Lower lobe of right lung (tissue), 2 donors: ENCODE results near the gene PIWIL1. TPM values are rescaled to one million over a fixed set of nuclear protein-coding genes. Genes with fewer than 3 reads are reported as not detected.

Experiments
- ATAC-seq, 2 donors: fragments of 200-7000 bp; cut with Tn5 transposase; one replicate each; pipeline ENCODE4 v1.9.1; 2020 to 2022; ENCODE audit warnings: mild to moderate bottlenecking in 2 of 2, moderate library complexity in 2 of 2
- DNase-seq: peaks from one replicate; pipeline ENCODE4 v3.0.0-alpha.2; 2020
- H3K27ac ChIP-seq: fragments of 200-600 bp; one replicate; pipeline ENCODE4 v1.8.0; 2022
- H3K27me3 ChIP-seq: fragments of 200-600 bp; one replicate; pipeline ENCODE4 v1.8.0; 2022; ENCODE audit warnings: low read depth
- H3K36me3 ChIP-seq: fragments of 200-600 bp; one replicate; pipeline ENCODE4 v1.8.0; 2022; ENCODE audit warnings: mild to moderate bottlenecking
- H3K4me1 ChIP-seq: fragments of 200-600 bp; one replicate; pipeline ENCODE4 v1.8.0; 2022
- H3K4me3 ChIP-seq: fragments of 200-600 bp; one replicate; pipeline ENCODE4 v1.8.0; 2022; ENCODE audit warnings: mild to moderate bottlenecking
- H3K9me3 ChIP-seq: fragments of 200-600 bp; one replicate; pipeline ENCODE4 v1.8.0; 2022
- intact Hi-C: fragments of 100-400 bp; cut with DNase I; formaldehyde crosslinking; loops from one replicate; pipeline ENCODE4 v1.11.0; 2022
- total RNA-seq: library from RNA; stranded (reverse); fragmentation: NEBNext Ultra II Directional; extraction: Animal tissue kit (Norgen Biotek cat#: 25700); gene quantifications from one replicate; pipeline ENCODE4 v1.2.1, GENCODE V29; 2021
- TF ChIP-seq, protein P1 (sequence below): fragments of 200-600 bp; IDR thresholded peaks from one replicate; pipeline ENCODE4 v1.8.0; 2022; ENCODE audit warnings: antibody characterized with exemption, mild to moderate bottlenecking
- donor health status: DM: no; HTN: yes; CAD: no; lungs with severe emphysema.

The PIWIL1 gene
- total RNA-seq, 1 donor from 2014 or later, result not detected

GRCh38 chr12:130419116-130419515 is 81.4 kb downstream of the PIWIL1 start:
- no peaks in the 10 kb centered on the region for H3K36me3 ChIP-seq
- DNase-seq (no peak), ATAC-seq (no peak)
- H3K4me1 ChIP-seq, result no peaks in the 10 kb centered on the region
- TF ChIP-seq, protein P1, sequence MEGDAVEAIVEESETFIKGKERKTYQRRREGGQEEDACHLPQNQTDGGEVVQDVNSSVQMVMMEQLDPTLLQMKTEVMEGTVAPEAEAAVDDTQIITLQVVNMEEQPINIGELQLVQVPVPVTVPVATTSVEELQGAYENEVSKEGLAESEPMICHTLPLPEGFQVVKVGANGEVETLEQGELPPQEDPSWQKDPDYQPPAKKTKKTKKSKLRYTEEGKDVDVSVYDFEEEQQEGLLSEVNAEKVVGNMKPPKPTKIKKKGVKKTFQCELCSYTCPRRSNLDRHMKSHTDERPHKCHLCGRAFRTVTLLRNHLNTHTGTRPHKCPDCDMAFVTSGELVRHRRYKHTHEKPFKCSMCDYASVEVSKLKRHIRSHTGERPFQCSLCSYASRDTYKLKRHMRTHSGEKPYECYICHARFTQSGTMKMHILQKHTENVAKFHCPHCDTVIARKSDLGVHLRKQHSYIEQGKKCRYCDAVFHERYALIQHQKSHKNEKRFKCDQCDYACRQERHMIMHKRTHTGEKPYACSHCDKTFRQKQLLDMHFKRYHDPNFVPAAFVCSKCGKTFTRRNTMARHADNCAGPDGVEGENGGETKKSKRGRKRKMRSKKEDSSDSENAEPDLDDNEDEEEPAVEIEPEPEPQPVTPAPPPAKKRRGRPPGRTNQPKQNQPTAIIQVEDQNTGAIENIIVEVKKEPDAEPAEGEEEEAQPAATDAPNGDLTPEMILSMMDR, result no peak
- H3K27me3 ChIP-seq, result no peaks in the 10 kb centered on the region
- no peaks in the 10 kb centered on the region for H3K9me3 ChIP-seq
- no peak overlapping the region for H3K4me3 ChIP-seq
- intact Hi-C loops, result no loop called here
- H3K27ac ChIP-seq, result no peak overlapping the region

- H3K27me3 ChIP-seq, result no peaks in the 10 kb centered on the region
- no peak for ATAC-seq
- H3K27ac ChIP-seq, result no peak overlapping the region
- DNase-seq, result no peak
- no peaks in the 10 kb centered on the region for H3K9me3 ChIP-seq
- TF ChIP-seq, protein P1, result no peak
- intact Hi-C loops, result no loop called here
- H3K4me3 ChIP-seq, result no peak overlapping the region
- H3K4me1 ChIP-seq, result no peaks in the 10 kb centered on the region
- no peaks in the 10 kb centered on the region for H3K36me3 ChIP-seq
Measured at GRCh38 chr12:130420071-130420470, 82.4 kb downstream of the PIWIL1 start.

DNA sequence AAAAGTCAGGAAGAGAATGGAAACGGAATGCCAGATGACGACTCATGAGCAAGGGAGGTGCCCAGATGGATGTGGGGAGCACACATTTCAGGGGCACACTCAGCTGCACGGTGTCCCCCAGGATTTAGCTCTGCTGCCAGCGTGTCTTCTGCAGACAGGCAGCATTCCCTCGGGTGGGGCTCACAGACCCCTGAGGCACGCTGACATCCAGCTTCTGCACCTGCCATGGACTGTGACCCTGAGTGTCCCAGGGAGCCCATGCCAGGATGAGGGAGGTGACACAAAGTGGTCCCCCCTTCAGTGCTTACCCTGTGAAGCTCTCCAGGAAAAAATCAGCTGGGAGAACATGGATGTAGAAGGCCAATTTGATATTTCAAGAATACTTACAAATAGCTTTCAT is 84.2 kb downstream of the PIWIL1 start:
- Histone ChIP-seq H3K9me3 (no peaks in the 10 kb centered on the region), H3K4me3 (no peak overlapping the region), H3K36me3 (no peaks in the 10 kb centered on the region), H3K27me3 (no peaks in the 10 kb centered on the region), H3K27ac (no peak overlapping the region), H3K4me1 (no peaks in the 10 kb centered on the region)
- intact Hi-C loops, result no loop called here
- ATAC-seq (no peak), DNase-seq (no peak)
- TF ChIP-seq, protein P1, result no peak

Other genes with a start within 250 kb of the PIWIL1 start
- 1.9 TPM for gene FZD10, start 175.4 kb upstream of the PIWIL1 start, total RNA-seq